Gastrocnemius medialis (tissue), 4 donors: ENCODE data around the gene KIAA1217. TPM values are rescaled to one million over a fixed set of nuclear protein-coding genes. Genes with fewer than 3 reads are reported as not detected.

ENCODE experiments used
- ATAC-seq, 2 donors: fragments of 150-250 bp; one replicate each; pipeline ENCODE4 v1.9.1; 2016
- DNase-seq, 2 donors: peaks; one replicate each; pipeline ENCODE4 v3.0.0-alpha.2; 2019
- H3K27ac ChIP-seq, 4 donors: fragments of 200-600 bp; sonication (generic); 1 replicate in 1 of 4; 2 replicates in 3 of 4; pipeline ENCODE4 v1.5.1; 2016 to 2018; ENCODE audit warnings: mild to moderate bottlenecking in 2 of 4, moderate library complexity in 1 of 4
- H3K27me3 ChIP-seq, 3 donors: fragments of 200-600 bp; sonication (generic) in 2 of 3; 1 replicate in 1 of 3; 2 replicates in 2 of 3; pipeline versions ENCODE4 v1.5.1 to v1.6.0; 2016 to 2019; ENCODE audit warnings: mild to moderate bottlenecking in 1 of 3, moderate library complexity in 1 of 3
- H3K36me3 ChIP-seq, 2 donors: fragments of 200-600 bp; sonication (generic) in 1 of 2; one replicate each; pipeline ENCODE4 v1.5.1; 2017 to 2018
- H3K4me1 ChIP-seq, 2 donors: fragments of 200-600 bp; sonication (generic) in 1 of 2; one replicate each; pipeline ENCODE4 v1.5.1; 2016 to 2017; ENCODE audit warnings: mild to moderate bottlenecking in 2 of 2
- H3K4me3 ChIP-seq, 4 donors: fragments of 200-600 bp; sonication (generic) in 3 of 4; 1 replicate in 1 of 4; 2 replicates in 3 of 4; pipeline ENCODE4 v1.5.1; 2016 to 2019; ENCODE audit warnings: mild to moderate bottlenecking in 2 of 4
- H3K9me3 ChIP-seq, 3 donors: fragments of 200-600 bp; sonication (generic) in 2 of 3; 1 replicate in 1 of 3; 2 replicates in 2 of 3; pipeline ENCODE4 v1.5.1; 2016 to 2019
- POLR2A ChIP-seq, 2 donors: fragments of 450-650 bp; IDR thresholded peaks; one replicate each; pipeline ENCODE4 v1.6.1; 2017; ENCODE audit warnings: antibody characterized with exemption in 2 of 2, mild to moderate bottlenecking in 2 of 2, moderate library complexity in 2 of 2
- in situ Hi-C, 4 donors: fragments of 200-750 bp; cut with MboI; loops; one replicate each; pipeline versions ENCODE4 v1.15.0 to v1.8.0; 2017; ENCODE audit warnings: low sequenced_read_pairs in 4 of 4
- intact Hi-C: fragments of 100-400 bp; cut with DNase I; formaldehyde crosslinking; loops from one replicate; pipeline ENCODE4 v1.15.1; 2023; ENCODE audit warnings: low total_unique reads
- total RNA-seq, 4 donors: library from RNA; depleted of rRNA; stranded (reverse); fragments of >200 nt; gene quantifications; one replicate each; pipeline versions ENCODE4 v1.1.0 to v1.2.3, GENCODE V29; 2016
- TF ChIP-seq, protein P1 (sequence below), 5 experiments: fragments of 450-650 bp in 3 of 5; fragments of 200-600 bp in 2 of 5; sonication (generic) in 2 of 5; IDR thresholded peaks in 4 of 5; conservative IDR thresholded peaks in 1 of 5; 1 replicate in 4 of 5; 2 replicates in 1 of 5; pipeline ENCODE4 v1.5.1; 2016 to 2019; ENCODE audit warnings: antibody characterized with exemption in 5 of 5, mild to moderate bottlenecking in 3 of 5, moderate library complexity in 3 of 5

KIAA1217 gene
- total RNA-seq, 4 donors from 2014 or later = 152 to 266 (median 155) TPM

DNA sequence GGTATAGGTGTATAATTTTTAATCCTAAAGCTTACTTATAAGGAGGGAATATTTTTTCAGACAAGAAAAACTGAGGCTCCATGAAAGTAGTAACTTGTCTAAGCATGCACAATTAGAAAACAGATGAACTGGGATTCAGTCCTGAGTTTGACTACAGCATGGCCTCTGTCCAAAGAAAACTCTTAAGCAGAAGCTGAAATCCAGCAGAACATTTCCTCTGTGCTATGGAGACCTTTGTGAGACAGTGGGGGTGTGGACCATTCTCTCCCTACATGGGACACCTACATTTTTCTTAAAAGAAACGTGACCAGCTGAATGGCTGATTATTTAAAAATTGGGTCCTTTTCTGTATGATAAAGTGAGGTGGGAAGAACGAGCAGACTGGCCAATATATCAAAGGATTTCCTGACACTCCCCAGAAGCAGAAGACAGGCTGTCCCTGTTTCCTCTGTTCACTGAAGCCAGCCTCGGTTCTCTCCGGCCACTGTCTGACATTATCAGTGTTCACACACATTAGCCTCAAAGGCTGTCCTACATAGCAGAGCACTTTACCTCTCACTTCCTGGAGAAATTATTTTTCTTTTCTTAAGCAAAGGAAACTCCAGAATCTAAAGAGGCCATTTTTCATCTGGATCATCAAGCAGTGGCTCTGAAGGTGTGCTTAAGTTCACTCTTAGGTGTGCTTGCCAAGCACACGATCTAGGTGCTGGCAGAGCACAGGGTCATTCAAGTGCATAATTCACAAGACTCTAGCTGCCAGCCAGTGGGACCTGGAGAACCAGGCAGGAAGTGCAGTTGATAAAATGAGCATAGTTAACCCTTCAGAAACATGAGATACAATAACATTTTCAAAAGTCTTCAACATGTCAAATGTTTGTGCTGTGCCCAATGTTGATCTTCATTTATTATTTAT lies 40.4 kb upstream of the KIAA1217 start:
- intact Hi-C loops (no loop called here), in situ Hi-C loops (no loop called here)
- no peaks in the 10 kb centered on the region for H3K27me3 ChIP-seq
- H3K4me3 ChIP-seq = no peak overlapping the region
- H3K27ac ChIP-seq = peak overlapping the region in 1 of 4 donors; percentile 28
- H3K4me1 ChIP-seq = peaks cover 7 to 8% of the 10 kb centered on the region in 2 donors
- no peaks in the 10 kb centered on the region for H3K36me3 ChIP-seq
- TF ChIP-seq POLR2A (IDR thresholded peaks at IDR 0.05) = no peak
- TF ChIP-seq, protein P1, sequence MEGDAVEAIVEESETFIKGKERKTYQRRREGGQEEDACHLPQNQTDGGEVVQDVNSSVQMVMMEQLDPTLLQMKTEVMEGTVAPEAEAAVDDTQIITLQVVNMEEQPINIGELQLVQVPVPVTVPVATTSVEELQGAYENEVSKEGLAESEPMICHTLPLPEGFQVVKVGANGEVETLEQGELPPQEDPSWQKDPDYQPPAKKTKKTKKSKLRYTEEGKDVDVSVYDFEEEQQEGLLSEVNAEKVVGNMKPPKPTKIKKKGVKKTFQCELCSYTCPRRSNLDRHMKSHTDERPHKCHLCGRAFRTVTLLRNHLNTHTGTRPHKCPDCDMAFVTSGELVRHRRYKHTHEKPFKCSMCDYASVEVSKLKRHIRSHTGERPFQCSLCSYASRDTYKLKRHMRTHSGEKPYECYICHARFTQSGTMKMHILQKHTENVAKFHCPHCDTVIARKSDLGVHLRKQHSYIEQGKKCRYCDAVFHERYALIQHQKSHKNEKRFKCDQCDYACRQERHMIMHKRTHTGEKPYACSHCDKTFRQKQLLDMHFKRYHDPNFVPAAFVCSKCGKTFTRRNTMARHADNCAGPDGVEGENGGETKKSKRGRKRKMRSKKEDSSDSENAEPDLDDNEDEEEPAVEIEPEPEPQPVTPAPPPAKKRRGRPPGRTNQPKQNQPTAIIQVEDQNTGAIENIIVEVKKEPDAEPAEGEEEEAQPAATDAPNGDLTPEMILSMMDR (IDR thresholded peaks at IDR 0.05 in 4 of 5, conservative IDR thresholded peaks at IDR 0.05 in 1 of 5) = no peak
- ATAC-seq = peak in 1 of 2 donors; percentile 44
- no peak for DNase-seq
- H3K9me3 ChIP-seq = no peaks in the 10 kb centered on the region

DNA sequence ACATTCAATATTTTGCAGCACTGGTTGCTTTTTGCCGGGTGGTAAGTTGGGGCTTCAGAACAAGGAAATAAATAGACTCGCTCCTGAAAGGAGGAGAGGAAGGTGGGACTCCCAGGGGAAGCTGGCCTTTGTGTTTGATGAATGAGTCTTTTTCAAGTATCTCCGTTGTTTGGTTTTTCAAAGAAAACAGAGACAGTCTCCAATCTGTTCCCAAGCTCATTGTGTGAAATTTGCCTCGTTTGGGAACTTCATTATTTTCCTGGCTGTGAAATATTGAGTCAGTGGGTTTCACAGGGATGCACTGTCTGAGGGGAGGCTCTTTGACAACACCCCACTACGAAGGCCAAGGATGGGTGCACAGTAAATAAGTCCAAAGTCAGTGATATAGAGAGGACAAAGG lies 38.7 kb upstream of the KIAA1217 start:
- ATAC-seq = no peak
- H3K36me3 ChIP-seq = no peaks in the 10 kb centered on the region
- no peak for TF ChIP-seq POLR2A (IDR thresholded peaks at IDR 0.05)
- TF ChIP-seq, protein P1 (IDR thresholded peaks at IDR 0.05 in 4 of 5, conservative IDR thresholded peaks at IDR 0.05 in 1 of 5) = no peak
- H3K4me3 ChIP-seq = no peak overlapping the region
- H3K4me1 ChIP-seq = peaks cover 7 to 8% of the 10 kb centered on the region in 2 donors
- in situ Hi-C loops = no loop called here
- H3K27me3 ChIP-seq = no peaks in the 10 kb centered on the region
- H3K27ac ChIP-seq = no peak overlapping the region
- DNase-seq = no peak
- intact Hi-C loops = no loop called here
- no peaks in the 10 kb centered on the region for H3K9me3 ChIP-seq

DNA sequence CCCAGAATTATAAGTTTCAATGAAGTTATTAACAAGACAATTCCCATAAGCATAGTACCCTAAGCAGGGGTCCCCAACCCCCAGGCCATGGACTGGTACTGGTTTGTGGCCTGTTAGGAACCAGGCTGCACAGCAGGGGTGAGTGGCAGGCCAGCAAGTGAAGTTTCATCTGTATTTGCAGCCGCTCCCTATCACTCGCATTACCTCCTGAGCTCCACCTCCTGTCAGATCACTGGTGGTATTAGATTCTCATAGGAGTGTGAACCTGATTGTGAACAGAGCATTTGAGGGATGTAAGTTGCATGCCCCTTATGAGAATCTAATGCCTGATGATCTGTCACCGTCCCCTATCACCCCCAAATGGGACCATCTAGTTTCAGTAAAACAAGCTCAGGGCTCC lies 36.0 kb upstream of the KIAA1217 start:
- Histone ChIP-seq H3K9me3 (no peaks in the 10 kb centered on the region), H3K4me1 (peaks cover 7 to 8% of the 10 kb centered on the region in 2 donors), H3K36me3 (no peaks in the 10 kb centered on the region), H3K27me3 (no peaks in the 10 kb centered on the region), H3K27ac (no peak overlapping the region), H3K4me3 (no peak overlapping the region)
- in situ Hi-C loops (no loop called here), intact Hi-C loops (no loop called here)
- ATAC-seq (no peak), DNase-seq (no peak)
- TF ChIP-seq, protein P1 (IDR thresholded peaks at IDR 0.05 in 4 of 5, conservative IDR thresholded peaks at IDR 0.05 in 1 of 5) = no peak
- no peak for TF ChIP-seq POLR2A (IDR thresholded peaks at IDR 0.05)

DNA sequence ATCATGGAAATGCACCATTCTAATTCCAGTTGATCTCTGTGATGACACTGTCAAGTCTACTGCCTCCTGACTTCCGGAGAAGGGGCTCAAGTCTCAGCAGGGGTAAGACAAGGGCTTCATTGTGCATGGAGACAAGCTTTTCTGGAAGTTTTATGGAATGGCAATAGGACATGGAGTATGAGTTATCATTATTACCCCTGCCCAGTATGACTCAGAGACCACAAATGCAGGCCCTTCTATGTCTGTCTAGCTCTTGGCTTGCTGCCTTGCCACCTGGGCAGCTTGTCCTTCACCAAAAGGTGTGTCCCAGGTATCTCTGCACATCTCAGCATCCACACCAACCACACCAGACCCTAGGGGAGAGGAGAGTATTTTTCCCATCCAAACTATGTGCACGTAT lies 34.9 kb upstream of the KIAA1217 start:
- Histone ChIP-seq H3K36me3 (no peaks in the 10 kb centered on the region), H3K27ac (no peak overlapping the region), H3K27me3 (no peaks in the 10 kb centered on the region), H3K4me1 (peaks cover under 1 to 1% of the 10 kb centered on the region in 2 donors), H3K9me3 (no peaks in the 10 kb centered on the region), H3K4me3 (no peak overlapping the region)
- intact Hi-C loops = no loop called here
- no peak for DNase-seq
- TF ChIP-seq POLR2A (IDR thresholded peaks at IDR 0.05) = no peak
- TF ChIP-seq, protein P1 (IDR thresholded peaks at IDR 0.05 in 4 of 5, conservative IDR thresholded peaks at IDR 0.05 in 1 of 5) = no peak
- no peak for ATAC-seq
- in situ Hi-C loops = no loop called here
